Measurements from ENCODE around the gene RUNX3.

GRCh38 chr1:24921938-24922662 lies 8.0 kb downstream of the RUNX3 start:
- TF ChIP-seq CTCF (IDR thresholded peaks at IDR 0.05) (no peak), POLR2A (IDR thresholded peaks at IDR 0.05) (no peak)
